PFSK-1 (cell line): Measurements from ENCODE around the gene ZGPAT.

Experiments
- POLR2AphosphoS5 ChIP-seq: IDR thresholded peaks from 2 replicates; pipeline ENCODE4 v1.6.1; 2012; ENCODE audit warnings: low read depth, mild to moderate bottlenecking, control low read depth, low read length, moderate library complexity
- REST ChIP-seq, 2 experiments: IDR thresholded peaks; 2 replicates each; pipeline versions ENCODE4 v1.6.1 to v1.8.0; 2011 to 2012; ENCODE audit warnings: low read depth in 2 of 2, low read length in 2 of 2, control low read depth in 1 of 2, inconsistent platforms in 1 of 2, mild to moderate bottlenecking in 1 of 2, moderate library complexity in 1 of 2; ENCODE audit not compliant: insufficient read depth in 1 of 2
- SIN3A ChIP-seq: IDR thresholded peaks from 2 replicates; pipeline ENCODE4 v1.6.1; 2012; ENCODE audit warnings: mild to moderate bottlenecking, low read length, moderate library complexity, borderline replicate concordance; ENCODE audit not compliant: insufficient read depth
- TAF1 ChIP-seq: IDR thresholded peaks from 2 replicates; pipeline ENCODE4 v1.6.1; 2012; ENCODE audit warnings: low read length, control low read depth, borderline replicate concordance; ENCODE audit not compliant: insufficient read depth

DNA sequence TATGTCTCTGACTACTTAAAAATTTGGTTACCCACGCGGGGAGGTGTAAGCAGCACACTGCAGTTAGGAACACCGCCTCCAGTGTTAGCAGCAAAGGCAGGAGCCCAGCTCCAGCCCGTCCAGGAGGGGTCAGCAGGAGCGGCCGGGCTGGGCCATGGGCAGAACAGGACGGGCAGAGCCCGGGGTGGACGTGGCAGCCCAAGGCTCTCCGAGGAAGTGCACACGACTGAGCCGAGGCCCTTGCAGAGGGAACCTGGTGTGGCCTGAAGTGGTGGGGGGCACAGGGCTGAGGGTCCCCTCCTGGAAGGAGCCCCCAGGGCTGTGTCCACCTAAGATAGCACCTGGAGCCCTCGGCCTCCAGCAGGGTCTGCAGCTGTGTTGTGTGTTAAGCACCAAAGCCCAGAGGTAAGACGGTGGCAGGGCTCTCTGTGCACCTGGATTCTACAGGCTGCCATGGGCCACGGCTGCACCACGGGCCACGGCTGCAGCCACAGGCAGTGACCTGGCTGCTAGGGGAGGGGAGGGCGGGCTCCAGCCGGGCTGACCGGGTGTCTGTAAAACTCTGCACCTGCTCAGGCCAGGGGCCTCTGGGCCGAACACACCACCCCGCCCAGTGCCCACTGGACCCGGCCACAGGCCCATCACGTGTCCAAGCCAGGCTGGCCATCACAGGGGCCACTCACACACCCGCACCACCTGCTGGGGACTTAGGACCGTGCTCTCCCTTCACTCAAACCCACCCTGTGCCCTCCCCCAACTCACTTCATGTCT lies 38.3 kb downstream of the ZGPAT start:
- TF ChIP-seq POLR2AphosphoS5 = no peak
- TF ChIP-seq SIN3A = no peak
- no peak for TF ChIP-seq REST (IDR thresholded peaks at IDR 0.05; ENCODE audit: insufficient read depth in 1 of 2, low read depth in 2 of 2, low read length in 2 of 2)
- no peak for TF ChIP-seq TAF1
